Activated naive CD8-positive, alpha-beta T cell treated with anti-CD3 and anti-CD28 coated beads, Interleukin-2, amount 50 U/mL, for 24 hours (primary cell): ENCODE data around the gene ASIC5.
"Not testable (repeated sequence)": the region's sequence is repeated elsewhere in the genome, so short reads cannot be mapped to it uniquely, and the experiment has no call there.

Experiments used
- ATAC-seq: fragments of 150-1000 bp; cut with Tn5 transposase; one replicate; pipeline ENCODE4 v1.10.0; 2021
- DNase-seq: peaks from one replicate; pipeline ENCODE4 v3.0.0; 2021
- H3K27ac Mint-ChIP-seq: one replicate; pipeline ENCODE4 v1.8.0; 2021; ENCODE audit warnings: mild to moderate bottlenecking, mixed read lengths
- H3K27me3 Mint-ChIP-seq: one replicate; pipeline ENCODE4 v1.8.0; 2021; ENCODE audit warnings: mixed read lengths
- H3K36me3 Mint-ChIP-seq: one replicate; pipeline ENCODE4 v1.8.0; 2021; ENCODE audit warnings: low read depth, mixed read lengths
- H3K4me1 Mint-ChIP-seq: one replicate; pipeline ENCODE4 v1.8.0; 2021; ENCODE audit warnings: mixed read lengths
- H3K4me3 Mint-ChIP-seq: one replicate; pipeline ENCODE4 v1.8.0; 2021; ENCODE audit warnings: mild to moderate bottlenecking, moderate library complexity, mixed read lengths
- H3K9me3 Mint-ChIP-seq: one replicate; pipeline ENCODE4 v1.8.0; 2021; ENCODE audit warnings: mixed read lengths

Gene ASIC5

DNA sequence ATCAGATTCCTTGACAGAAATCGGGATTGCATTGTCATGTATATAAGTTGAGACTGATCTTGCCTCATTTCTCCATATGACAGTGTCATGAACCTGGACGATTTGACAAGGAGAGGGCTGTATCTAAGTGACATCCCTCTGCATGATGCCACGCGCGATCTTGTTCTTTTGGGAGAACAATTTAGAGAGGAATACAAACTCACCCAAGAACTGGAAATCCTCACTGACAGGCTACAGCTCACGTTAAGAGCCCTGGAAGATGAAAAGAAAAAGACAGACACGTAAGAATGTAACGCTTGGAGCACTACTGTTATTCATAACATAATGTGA is 66.3 kb downstream of the ASIC5 start:
- Mint-ChIP-seq H3K27ac (no peak overlapping the region), H3K4me1 (peaks cover 4% of the 10 kb centered on the region), H3K36me3 (no peaks in the 10 kb centered on the region), H3K27me3 (no peaks in the 10 kb centered on the region), H3K9me3 (no peaks in the 10 kb centered on the region), H3K4me3 (no peak overlapping the region)
- ATAC-seq: no peak
- DNase-seq: no peak

DNA sequence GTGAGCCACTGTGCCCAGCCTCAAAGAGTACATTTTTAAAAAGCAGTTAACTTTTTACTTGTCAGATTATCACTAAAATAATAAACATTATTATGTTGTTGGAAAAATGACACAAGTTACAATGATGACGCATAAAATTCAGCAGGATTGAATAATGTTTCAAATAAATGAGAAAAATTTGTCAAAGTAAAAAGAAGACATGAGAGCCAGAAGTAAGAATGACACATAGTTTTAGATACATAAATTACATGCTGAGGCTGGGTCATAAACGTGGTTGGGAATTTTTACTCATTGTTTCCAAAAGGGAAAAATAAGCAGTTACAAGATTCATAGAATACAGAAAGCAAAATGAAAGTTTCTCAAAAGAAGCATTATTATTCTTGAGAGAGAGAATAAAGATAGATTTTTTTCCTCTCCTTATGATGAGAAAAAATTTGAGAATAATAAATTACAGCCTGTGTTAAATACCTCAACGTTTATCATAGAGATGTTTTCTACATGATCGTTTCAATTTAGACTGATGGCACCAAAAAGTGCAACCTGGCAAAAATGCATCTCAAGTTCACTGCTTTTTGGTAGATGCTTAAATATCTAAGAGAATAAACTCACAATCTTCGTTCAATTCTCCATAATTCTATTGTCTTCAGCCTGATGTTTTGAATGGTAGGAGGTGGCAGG is 66.8 kb downstream of the ASIC5 start:
- DNase-seq (no peak), ATAC-seq (no peak)
- no peaks in the 10 kb centered on the region for H3K27me3 Mint-ChIP-seq
- H3K9me3 Mint-ChIP-seq: no peaks in the 10 kb centered on the region
- no peak overlapping the region for H3K4me3 Mint-ChIP-seq
- H3K27ac Mint-ChIP-seq: no peak overlapping the region
- no peaks in the 10 kb centered on the region for H3K36me3 Mint-ChIP-seq
- H3K4me1 Mint-ChIP-seq: peaks cover 4% of the 10 kb centered on the region

DNA sequence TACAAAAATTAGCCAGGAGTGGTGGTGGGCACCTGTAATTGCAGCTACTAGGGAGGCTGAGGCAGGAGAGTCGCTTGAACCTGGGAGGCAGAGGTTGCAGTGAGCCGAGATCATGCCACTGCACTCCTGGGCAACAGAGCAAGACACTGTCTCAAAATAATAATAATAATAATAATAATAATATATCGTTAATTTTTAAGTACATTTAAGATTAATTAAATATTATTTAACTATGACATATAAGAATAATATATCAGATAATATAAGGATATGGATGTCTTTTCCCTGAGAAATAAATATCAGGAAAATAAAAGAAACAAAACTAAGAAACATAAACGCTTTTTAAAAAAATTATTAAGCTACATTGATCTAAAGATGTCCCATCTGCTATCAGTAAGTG is 68.5 kb downstream of the ASIC5 start:
- H3K9me3 Mint-ChIP-seq, H3K36me3 Mint-ChIP-seq, H3K27me3 Mint-ChIP-seq, H3K4me1 Mint-ChIP-seq, H3K4me3 Mint-ChIP-seq, ATAC-seq, H3K27ac Mint-ChIP-seq, DNase-seq: not testable (repeated sequence)

DNA sequence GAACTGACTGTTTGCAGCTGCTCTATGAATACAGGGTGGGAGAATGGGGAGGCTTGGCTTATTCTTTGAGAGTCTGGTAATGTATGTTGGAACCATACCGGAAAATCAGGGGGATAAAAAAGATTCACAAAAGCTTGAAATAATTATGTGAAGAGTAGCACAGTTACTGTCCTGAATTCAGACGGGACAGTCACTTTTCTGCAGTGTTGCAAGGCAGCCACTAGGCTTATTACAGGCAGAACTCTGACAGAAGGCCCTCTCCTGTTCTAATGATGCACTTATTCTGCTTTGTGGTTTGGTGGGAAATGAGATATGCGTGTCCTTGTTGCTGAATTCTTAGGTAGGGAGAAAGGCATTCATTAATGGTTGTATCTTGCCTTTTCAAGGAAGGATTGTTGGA is 70.1 kb downstream of the ASIC5 start:
- Mint-ChIP-seq H3K27me3 (no peaks in the 10 kb centered on the region), H3K4me3 (no peak overlapping the region), H3K9me3 (no peaks in the 10 kb centered on the region), H3K36me3 (no peaks in the 10 kb centered on the region), H3K4me1 (peaks cover 4% of the 10 kb centered on the region), H3K27ac (no peak overlapping the region)
- DNase-seq: no peak
- peak; percentile 36 for ATAC-seq

DNA sequence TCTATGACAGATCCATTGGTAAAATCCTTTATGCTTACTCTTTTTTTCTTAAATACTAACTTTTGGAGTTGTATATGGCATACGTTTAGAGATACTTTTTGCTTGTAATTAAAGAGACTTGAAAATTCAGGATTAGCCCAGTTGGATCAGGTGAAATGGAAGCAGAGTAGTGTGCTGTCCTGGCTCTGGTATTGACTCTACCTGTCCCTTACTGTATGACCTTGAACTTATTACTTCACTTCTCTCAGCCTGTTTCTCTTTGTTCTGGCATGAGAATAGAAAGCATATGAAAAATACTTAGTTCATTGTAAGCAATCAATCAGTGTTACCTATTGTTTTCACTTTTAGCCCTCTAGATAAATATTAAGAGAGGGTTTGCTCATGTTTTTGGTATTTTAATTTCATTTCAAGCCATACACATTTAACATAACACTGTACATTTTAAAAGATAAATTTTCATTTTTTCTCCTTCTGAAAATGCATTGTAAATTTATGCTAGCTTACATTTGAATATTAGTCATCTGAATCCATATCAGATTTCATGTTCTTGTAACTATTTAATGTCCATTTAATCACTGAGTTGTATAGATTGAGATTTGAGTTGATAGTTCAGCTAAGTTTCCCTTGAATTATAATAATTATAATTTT is 71.4 kb downstream of the ASIC5 start:
- ATAC-seq (no peak), DNase-seq (no peak)
- Mint-ChIP-seq H3K4me1 (peaks cover 4% of the 10 kb centered on the region), H3K36me3 (no peaks in the 10 kb centered on the region), H3K9me3 (no peaks in the 10 kb centered on the region), H3K27me3 (no peaks in the 10 kb centered on the region), H3K4me3 (no peak overlapping the region), H3K27ac (no peak overlapping the region)

DNA sequence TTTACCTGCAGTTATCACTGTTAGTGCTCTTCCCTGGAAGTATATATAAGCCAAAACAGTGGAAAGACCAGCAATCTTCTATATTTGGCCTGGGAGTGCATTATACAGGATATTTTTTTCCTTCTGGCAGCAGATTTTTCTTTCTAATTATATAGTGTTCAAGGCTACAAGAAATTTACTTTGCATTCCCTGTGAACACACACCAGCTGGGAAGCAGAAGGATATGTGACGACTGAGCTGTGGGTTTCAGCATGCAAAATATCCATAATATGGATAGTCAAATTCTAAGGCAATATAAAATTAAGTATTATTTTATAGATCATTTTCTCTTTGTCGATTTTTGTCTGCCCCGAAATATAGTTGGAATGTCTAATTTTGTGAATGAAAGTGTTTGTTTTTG is 76.1 kb downstream of the ASIC5 start:
- ATAC-seq (no peak), DNase-seq (no peak)
- H3K4me1 Mint-ChIP-seq: no peaks in the 10 kb centered on the region
- no peak overlapping the region for H3K4me3 Mint-ChIP-seq
- no peaks in the 10 kb centered on the region for H3K9me3 Mint-ChIP-seq
- H3K36me3 Mint-ChIP-seq: no peaks in the 10 kb centered on the region
- peaks cover 2% of the 10 kb centered on the region for H3K27me3 Mint-ChIP-seq
- H3K27ac Mint-ChIP-seq: no peak overlapping the region

DNA sequence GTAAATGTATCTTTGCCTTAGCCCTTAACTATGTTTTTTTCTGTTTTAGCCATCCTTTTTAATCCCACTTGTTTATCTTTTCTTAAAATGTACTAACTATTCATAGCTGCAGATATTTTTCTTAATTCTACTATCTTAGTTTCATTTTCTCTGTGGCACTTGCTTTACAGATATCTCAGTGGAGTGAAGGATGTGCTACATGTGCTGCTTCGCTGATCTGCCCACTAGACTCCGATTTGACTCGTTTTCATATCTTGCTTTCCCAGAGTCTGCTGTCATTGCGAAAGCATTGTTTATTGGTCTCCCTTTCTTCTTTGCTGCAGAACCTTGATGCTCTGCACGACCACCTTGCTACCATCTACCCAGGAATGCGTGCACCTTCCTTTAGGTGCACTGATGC is 76.7 kb downstream of the ASIC5 start:
- H3K9me3 Mint-ChIP-seq: no peaks in the 10 kb centered on the region
- peaks cover 2% of the 10 kb centered on the region for H3K27me3 Mint-ChIP-seq
- DNase-seq (no peak), ATAC-seq (no peak)
- H3K36me3 Mint-ChIP-seq: no peaks in the 10 kb centered on the region
- no peaks in the 10 kb centered on the region for H3K4me1 Mint-ChIP-seq
- H3K4me3 Mint-ChIP-seq: no peak overlapping the region
- H3K27ac Mint-ChIP-seq: no peak overlapping the region

DNA sequence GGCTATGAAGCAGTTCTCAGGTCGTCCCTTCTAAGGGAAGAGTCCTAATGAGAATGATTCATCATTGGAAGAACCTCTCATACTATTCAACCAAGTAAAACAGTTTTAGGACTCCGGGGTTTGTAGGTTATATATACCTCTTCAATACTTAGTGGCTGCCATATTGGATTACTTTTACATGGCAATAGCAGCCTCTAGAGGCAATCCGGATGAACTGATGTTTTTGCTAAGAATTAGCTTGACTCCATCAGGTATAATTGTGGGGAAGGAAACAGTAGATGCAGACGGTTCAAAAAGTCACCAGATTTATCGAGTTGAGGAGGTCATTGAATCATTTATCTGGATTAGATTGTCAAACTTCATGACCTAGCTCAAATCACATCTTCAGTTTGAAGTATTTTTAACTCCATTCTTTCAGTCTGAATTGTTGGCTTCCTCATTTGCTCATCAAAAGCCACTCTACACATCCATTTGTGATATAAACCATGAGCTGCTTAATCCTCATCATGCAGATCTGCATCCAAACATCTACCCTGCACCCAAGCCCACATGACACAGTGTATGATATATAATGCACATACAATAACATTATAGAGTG is 78.9 kb downstream of the ASIC5 start:
- ATAC-seq: peak; percentile 71
- no peaks in the 10 kb centered on the region for H3K9me3 Mint-ChIP-seq
- H3K4me3 Mint-ChIP-seq: no peak overlapping the region

DNA sequence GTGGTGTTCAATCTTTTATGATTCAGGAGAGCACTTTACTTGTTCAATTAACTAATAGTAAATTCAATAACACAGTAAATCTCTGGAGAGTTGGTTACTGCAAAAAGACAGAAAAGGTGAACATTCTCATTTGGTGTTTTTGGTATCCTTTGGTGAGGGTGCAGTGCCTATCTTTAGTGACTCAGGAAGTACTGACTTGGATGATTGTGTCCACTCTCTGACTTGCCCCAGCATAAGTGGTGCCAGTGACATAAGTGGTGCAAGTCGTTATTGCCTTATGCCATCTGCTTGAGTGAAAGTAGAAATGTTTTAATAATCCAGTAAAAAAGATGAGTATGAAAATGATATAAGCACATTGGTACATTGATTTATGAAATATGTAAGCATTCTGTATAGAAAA is 80.2 kb downstream of the ASIC5 start:
- no peaks in the 10 kb centered on the region for H3K9me3 Mint-ChIP-seq
- H3K36me3 Mint-ChIP-seq: no peaks in the 10 kb centered on the region
- no peak overlapping the region for H3K4me3 Mint-ChIP-seq
- no peaks in the 10 kb centered on the region for H3K4me1 Mint-ChIP-seq
- ATAC-seq (no peak), DNase-seq (no peak)
- no peak overlapping the region for H3K27ac Mint-ChIP-seq
- H3K27me3 Mint-ChIP-seq: peaks cover 2% of the 10 kb centered on the region

More for the DNA sequence above, 78.9 kb downstream of the ASIC5 start:
- DNase-seq: no peak
- no peaks in the 10 kb centered on the region for H3K4me1 Mint-ChIP-seq
- H3K27ac Mint-ChIP-seq: no peak overlapping the region
- no peaks in the 10 kb centered on the region for H3K36me3 Mint-ChIP-seq
- H3K27me3 Mint-ChIP-seq: peaks cover 2% of the 10 kb centered on the region

DNA sequence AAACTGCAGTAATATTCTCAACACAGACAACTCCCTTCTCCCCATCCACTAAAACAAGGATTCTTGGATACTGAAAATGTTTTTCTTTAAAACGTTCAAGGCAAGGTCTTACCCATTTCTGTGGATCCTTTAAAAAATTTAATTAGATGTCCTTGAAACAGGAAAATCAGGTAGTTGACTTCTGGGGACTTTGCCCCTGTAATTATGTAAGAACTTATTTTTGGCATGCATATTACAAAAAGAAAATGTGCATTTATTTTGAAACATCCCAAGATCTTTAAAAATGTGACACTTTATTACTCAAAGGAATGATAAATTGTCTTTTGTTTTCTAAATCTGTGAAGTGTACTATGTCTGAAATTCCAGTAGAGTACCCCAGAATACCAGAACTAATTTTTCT is 81.4 kb downstream of the ASIC5 start:
- Mint-ChIP-seq H3K4me3 (no peak overlapping the region), H3K36me3 (no peaks in the 10 kb centered on the region), H3K4me1 (no peaks in the 10 kb centered on the region), H3K27ac (no peak overlapping the region), H3K9me3 (no peaks in the 10 kb centered on the region), H3K27me3 (peaks cover 2% of the 10 kb centered on the region)
- DNase-seq (no peak), ATAC-seq (no peak)

DNA sequence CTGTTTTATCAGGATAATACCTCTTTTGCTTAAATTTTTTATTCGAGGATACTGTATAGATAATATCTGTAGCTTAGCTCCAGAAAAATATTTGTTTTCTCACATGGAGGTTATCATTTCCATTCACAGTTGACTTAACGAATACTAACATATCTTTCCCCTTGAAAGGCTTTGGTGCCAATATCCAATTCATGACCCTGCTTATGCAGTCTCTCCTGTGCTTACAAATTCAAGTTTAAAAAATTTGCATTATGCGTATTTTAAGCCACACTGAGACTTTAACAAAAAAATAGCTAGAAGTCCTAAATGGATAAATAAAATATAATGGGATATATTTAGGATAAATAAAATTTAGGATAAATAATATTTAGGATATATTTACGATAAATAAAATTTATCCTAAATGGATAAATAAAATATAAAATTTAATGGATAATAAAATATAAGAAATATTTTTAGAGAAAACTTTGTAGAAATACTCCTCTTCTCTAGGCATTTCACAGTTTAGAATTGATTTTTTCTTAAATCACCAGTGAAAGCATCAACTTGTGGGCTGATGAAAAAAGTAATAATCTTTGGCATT is 84.7 kb downstream of the ASIC5 start:
- Mint-ChIP-seq H3K9me3 (no peaks in the 10 kb centered on the region), H3K4me3 (no peak overlapping the region)

DNA sequence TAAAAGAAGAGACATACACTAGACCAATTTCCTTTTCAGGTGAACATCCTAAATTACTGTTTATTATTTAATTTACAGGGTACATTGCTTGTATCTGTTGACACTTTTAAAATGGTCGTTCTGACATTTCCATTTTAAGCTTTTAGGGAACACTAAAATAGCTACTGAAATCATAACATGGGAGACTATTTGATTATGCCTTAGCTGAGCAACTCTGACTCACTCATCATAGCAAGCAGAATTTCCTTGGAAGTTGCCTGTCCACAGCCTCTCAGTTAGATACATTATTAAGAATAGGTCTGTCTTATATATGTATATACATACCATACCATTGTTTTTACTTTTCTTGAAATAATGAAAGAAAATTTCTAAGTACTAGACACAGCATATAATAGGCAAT is 85.3 kb downstream of the ASIC5 start:
- Mint-ChIP-seq H3K4me1 (no peaks in the 10 kb centered on the region), H3K27ac (no peak overlapping the region), H3K27me3 (no peaks in the 10 kb centered on the region), H3K9me3 (no peaks in the 10 kb centered on the region), H3K4me3 (no peak overlapping the region), H3K36me3 (no peaks in the 10 kb centered on the region)
- DNase-seq: no peak
- ATAC-seq: no peak

More for the DNA sequence above, 84.7 kb downstream of the ASIC5 start:
- no peak for DNase-seq
- no peak for ATAC-seq
- Mint-ChIP-seq H3K36me3 (no peaks in the 10 kb centered on the region), H3K27me3 (no peaks in the 10 kb centered on the region), H3K4me1 (no peaks in the 10 kb centered on the region), H3K27ac (no peak overlapping the region)
